Thyroid gland (tissue), 4 donors: ENCODE data around the gene ZNF480.

Experiments used
- CTCF ChIP-seq, 6 experiments: fragments of 200-600 bp in 3 of 6; fragments of 450-650 bp in 3 of 6; sonication (generic) in 3 of 6; IDR thresholded peaks; one replicate each; pipeline ENCODE4 v1.5.1; 2016 to 2019; ENCODE audit warnings: antibody characterized with exemption in 6 of 6, mild to moderate bottlenecking in 2 of 6, inconsistent platforms in 1 of 6, moderate library complexity in 1 of 6
- POLR2A ChIP-seq, 2 donors: fragments of 450-650 bp; IDR thresholded peaks; one replicate each; pipeline ENCODE4 v1.6.1; 2017; ENCODE audit warnings: antibody characterized with exemption in 2 of 2, mild to moderate bottlenecking in 2 of 2, moderate library complexity in 1 of 2

GRCh38 chr19:52273301-52273700, 23.7 kb upstream of the ZNF480 start:
- TF ChIP-seq CTCF (IDR thresholded peaks at IDR 0.05) (no peak), POLR2A (IDR thresholded peaks at IDR 0.05) (no peak)
